ENCODE results near the gene ATG101. TPM values are rescaled to one million over a fixed set of nuclear protein-coding genes. Genes with fewer than 3 reads are reported as not detected.

Gene ATG101
- total RNA-seq, 4 donors from 2014 or later: 39.5 to 76.1 (median 56.5) TPM

- 56% methylated on average over 7 of the region's 7 CpGs for WGBS
- TF ChIP-seq, protein P1, sequence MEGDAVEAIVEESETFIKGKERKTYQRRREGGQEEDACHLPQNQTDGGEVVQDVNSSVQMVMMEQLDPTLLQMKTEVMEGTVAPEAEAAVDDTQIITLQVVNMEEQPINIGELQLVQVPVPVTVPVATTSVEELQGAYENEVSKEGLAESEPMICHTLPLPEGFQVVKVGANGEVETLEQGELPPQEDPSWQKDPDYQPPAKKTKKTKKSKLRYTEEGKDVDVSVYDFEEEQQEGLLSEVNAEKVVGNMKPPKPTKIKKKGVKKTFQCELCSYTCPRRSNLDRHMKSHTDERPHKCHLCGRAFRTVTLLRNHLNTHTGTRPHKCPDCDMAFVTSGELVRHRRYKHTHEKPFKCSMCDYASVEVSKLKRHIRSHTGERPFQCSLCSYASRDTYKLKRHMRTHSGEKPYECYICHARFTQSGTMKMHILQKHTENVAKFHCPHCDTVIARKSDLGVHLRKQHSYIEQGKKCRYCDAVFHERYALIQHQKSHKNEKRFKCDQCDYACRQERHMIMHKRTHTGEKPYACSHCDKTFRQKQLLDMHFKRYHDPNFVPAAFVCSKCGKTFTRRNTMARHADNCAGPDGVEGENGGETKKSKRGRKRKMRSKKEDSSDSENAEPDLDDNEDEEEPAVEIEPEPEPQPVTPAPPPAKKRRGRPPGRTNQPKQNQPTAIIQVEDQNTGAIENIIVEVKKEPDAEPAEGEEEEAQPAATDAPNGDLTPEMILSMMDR (IDR thresholded peaks at IDR 0.05): no peak
- TF ChIP-seq POLR2AphosphoS5 (IDR thresholded peaks at IDR 0.05) (no peak), POLR2A (IDR thresholded peaks at IDR 0.05) (no peak), EP300 (IDR thresholded peaks at IDR 0.05) (no peak)
- Histone ChIP-seq H3K27ac (peak overlapping the region; percentile 95), H3K4me1 (peaks cover 40% of the 10 kb centered on the region), H3K27me3 (no peaks in the 10 kb centered on the region), H3K9me3 (no peaks in the 10 kb centered on the region), H3K36me3 (peaks cover 37% of the 10 kb centered on the region), H3K4me3 (peak overlapping the region; percentile 74)
- DNase-seq (ENCODE audit: low spot score in 2 of 2): no peak
These were observed 17.2 kb upstream of the ATG101 start for GRCh38 chr12:52052468-52053186.

DNA sequence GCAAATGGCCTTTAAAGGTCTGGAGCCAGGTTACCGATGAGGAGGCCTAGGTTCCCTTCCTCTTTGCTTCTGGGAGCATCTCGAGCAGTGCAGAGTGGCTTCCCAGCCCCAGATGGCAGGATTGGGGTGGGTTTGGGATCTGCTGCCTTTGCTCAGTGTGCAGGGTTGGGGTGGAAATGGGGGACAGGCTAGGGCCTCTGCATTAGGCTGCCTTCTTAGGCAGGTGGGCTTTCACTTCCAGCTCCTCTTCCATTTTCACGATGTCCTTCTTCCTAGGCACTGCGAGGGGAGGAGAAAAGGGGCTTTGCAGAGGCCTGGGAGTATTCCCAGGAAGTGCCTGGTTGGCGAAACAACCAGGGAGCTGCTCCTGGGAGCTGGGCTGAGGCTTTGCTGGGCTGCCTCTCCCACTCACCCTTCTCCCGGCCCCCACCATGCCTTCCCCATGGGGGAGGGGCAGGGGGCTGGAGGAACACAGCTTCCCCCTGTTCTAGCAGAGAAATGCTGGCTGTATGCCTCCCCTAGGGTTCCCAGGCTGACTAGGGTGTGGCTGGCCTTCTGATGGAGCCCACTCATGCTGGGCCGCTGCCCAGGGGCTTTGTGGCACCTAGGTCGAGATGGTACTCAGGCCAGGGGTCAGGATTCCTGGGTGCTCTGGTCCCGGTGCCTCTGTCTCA is 16.1 kb upstream of the ATG101 start:
- DNase-seq (ENCODE audit: low spot score in 2 of 2): no peak
- Histone ChIP-seq H3K36me3 (peaks cover 46% of the 10 kb centered on the region), H3K4me1 (peaks cover 40% of the 10 kb centered on the region), H3K27ac (peak overlapping the region; percentile 95), H3K27me3 (no peaks in the 10 kb centered on the region), H3K9me3 (no peaks in the 10 kb centered on the region), H3K4me3 (peak overlapping the region; percentile 74)
- TF ChIP-seq POLR2AphosphoS5 (IDR thresholded peaks at IDR 0.05): no peak
- TF ChIP-seq EP300 (IDR thresholded peaks at IDR 0.05): no peak
- TF ChIP-seq, protein P1 (IDR thresholded peaks at IDR 0.05): no peak
- no peak for TF ChIP-seq POLR2A (IDR thresholded peaks at IDR 0.05)
- 59% methylated on average over 6 of the region's 9 CpGs for WGBS

DNA sequence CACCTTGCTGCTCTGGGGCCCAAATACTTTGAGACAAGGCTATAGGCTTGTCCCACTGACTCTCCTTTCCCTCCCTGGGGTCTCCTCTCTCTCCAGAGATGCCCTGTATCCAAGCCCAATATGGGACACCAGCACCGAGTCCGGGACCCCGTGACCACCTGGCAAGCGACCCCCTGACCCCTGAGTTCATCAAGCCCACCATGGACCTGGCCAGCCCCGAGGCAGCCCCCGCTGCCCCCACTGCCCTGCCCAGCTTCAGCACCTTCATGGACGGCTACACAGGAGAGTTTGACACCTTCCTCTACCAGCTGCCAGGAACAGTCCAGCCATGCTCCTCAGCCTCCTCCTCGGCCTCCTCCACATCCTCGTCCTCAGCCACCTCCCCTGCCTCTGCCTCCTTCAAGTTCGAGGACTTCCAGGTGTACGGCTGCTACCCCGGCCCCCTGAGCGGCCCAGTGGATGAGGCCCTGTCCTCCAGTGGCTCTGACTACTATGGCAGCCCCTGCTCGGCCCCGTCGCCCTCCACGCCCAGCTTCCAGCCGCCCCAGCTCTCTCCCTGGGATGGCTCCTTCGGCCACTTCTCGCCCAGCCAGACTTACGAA is 15.4 kb upstream of the ATG101 start:
- no peak for TF ChIP-seq EP300 (IDR thresholded peaks at IDR 0.05)
- TF ChIP-seq, protein P1 (IDR thresholded peaks at IDR 0.05): no peak
- no peaks in the 10 kb centered on the region for H3K9me3 ChIP-seq
- 91% methylated on average over 21 of the region's 21 CpGs for WGBS

DNA sequence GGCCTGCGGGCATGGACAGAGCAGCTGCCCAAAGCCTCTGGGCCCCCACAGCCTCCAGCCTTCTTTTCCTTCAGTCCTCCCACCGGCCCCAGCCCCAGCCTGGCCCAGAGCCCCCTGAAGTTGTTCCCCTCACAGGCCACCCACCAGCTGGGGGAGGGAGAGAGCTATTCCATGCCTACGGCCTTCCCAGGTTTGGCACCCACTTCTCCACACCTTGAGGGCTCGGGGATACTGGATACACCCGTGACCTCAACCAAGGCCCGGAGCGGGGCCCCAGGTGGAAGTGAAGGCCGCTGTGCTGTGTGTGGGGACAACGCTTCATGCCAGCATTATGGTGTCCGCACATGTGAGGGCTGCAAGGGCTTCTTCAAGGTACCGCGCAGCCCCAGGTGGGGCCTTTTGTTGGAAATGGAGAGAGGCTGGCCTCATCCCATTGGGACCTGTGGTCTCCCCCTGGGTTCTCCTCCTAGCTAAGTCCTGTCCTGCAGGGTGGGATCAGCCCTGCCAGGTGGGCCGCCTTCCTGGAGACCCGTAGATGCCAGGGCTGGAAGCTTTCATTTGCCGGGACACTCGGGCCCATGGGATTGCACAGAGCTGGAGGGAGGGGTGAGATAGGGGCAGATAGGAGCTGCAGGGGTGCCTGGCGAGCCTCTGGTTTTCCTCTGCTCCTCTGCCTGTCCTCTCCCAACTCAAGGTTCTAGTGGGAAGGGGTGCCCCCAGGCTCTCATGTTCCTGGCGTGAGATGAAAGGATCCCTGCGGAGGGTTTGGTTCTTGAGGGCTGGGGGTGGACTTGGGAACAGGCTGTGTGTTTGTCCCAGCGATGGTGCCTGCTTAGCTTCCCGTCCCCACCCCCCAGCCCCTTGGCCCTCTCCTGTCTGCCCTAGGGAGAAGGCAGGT is 14.7 kb upstream of the ATG101 start:
- peak in 1 of 2 donors; percentile 76 for DNase-seq (ENCODE audit: low spot score in 2 of 2)

More for the DNA sequence above, 15.4 kb upstream of the ATG101 start:
- DNase-seq (ENCODE audit: low spot score in 2 of 2): no peak
- no peaks in the 10 kb centered on the region for H3K27me3 ChIP-seq
- peaks cover 40% of the 10 kb centered on the region for H3K4me1 ChIP-seq
- H3K27ac ChIP-seq: peak overlapping the region; percentile 95
- peaks cover 50% of the 10 kb centered on the region for H3K36me3 ChIP-seq
- peak overlapping the region; percentile 74 for H3K4me3 ChIP-seq

More for the DNA sequence above, 14.7 kb upstream of the ATG101 start:
- Histone ChIP-seq H3K4me3 (peak overlapping the region; percentile 74), H3K27me3 (no peaks in the 10 kb centered on the region), H3K36me3 (peaks cover 50% of the 10 kb centered on the region), H3K9me3 (no peaks in the 10 kb centered on the region), H3K4me1 (peaks cover 35% of the 10 kb centered on the region), H3K27ac (peak overlapping the region; percentile 12)
- WGBS: 93% methylated on average over 17 of the region's 21 CpGs
- TF ChIP-seq POLR2A (IDR thresholded peaks at IDR 0.05): no peak
- TF ChIP-seq, protein P1 (IDR thresholded peaks at IDR 0.05): no peak
- TF ChIP-seq POLR2AphosphoS5 (IDR thresholded peaks at IDR 0.05): no peak
- TF ChIP-seq EP300 (IDR thresholded peaks at IDR 0.05): no peak

Measured in suprapubic skin (tissue), 4 donors.